ENCODE measurements around the gene NFIA.

NFIA gene

GRCh38 chr1:61419196-61419595, 336.8 kb downstream of the NFIA start:
- DNase-seq = no peak

GRCh38 chr1:61419657-61420056, 337.3 kb downstream of the NFIA start:
- no peak for DNase-seq

- no peak for DNase-seq
These were observed 337.9 kb downstream of the NFIA start for GRCh38 chr1:61420243-61420642.

- DNase-seq = no peak
These were observed 338.8 kb downstream of the NFIA start for GRCh38 chr1:61420909-61421835.

GRCh38 chr1:61423643-61424042, 341.3 kb downstream of the NFIA start:
- no peak for DNase-seq

GRCh38 chr1:61424382-61424781, 342.0 kb downstream of the NFIA start:
- DNase-seq = no peak

GRCh38 chr1:61425040-61425439, 342.7 kb downstream of the NFIA start:
- DNase-seq = no peak

GRCh38 chr1:61426254-61426653, 343.9 kb downstream of the NFIA start:
- no peak for DNase-seq

- DNase-seq = no peak
These were observed 344.5 kb downstream of the NFIA start for GRCh38 chr1:61426885-61427284.

GRCh38 chr1:61427510-61427909, 345.1 kb downstream of the NFIA start:
- DNase-seq = no peak

- no peak for DNase-seq
These were observed 345.8 kb downstream of the NFIA start for GRCh38 chr1:61428146-61428545.

- DNase-seq = no peak
These were observed 350.4 kb downstream of the NFIA start for GRCh38 chr1:61432616-61433388.

GRCh38 chr1:61433646-61434045, 351.3 kb downstream of the NFIA start:
- DNase-seq = no peak

GRCh38 chr1:61434276-61434675, 351.9 kb downstream of the NFIA start:
- no peak for DNase-seq

- no peak for DNase-seq
These were observed 352.9 kb downstream of the NFIA start for GRCh38 chr1:61435226-61435625.

- no peak for DNase-seq
These were observed 353.7 kb downstream of the NFIA start for GRCh38 chr1:61436016-61436415.

GRCh38 chr1:61436491-61437120, 354.2 kb downstream of the NFIA start:
- DNase-seq = no peak

GRCh38 chr1:61439234-61439633, 356.9 kb downstream of the NFIA start:
- DNase-seq = no peak

- DNase-seq = no peak
These were observed 359.4 kb downstream of the NFIA start for GRCh38 chr1:61441723-61442262.

GRCh38 chr1:61442544-61442943, 360.2 kb downstream of the NFIA start:
- no peak for DNase-seq

GRCh38 chr1:61444288-61444687, 361.9 kb downstream of the NFIA start:
- no peak for DNase-seq

GRCh38 chr1:61445269-61445825, 363.0 kb downstream of the NFIA start:
- DNase-seq = no peak

GRCh38 chr1:61446531-61446991, 364.2 kb downstream of the NFIA start:
- DNase-seq = no peak

Measured in activated CD4-positive, alpha-beta T cell treated with anti-CD3 and anti-CD28 coated beads, Interleukin-2, amount 50 U/mL, for 4 hours (primary cell).